Measurements from ENCODE around the gene ENDOD1.

Gene ENDOD1

GRCh38 chr11:95050595-95051202 is 38.9 kb upstream of the ENDOD1 start:
- ChIA-PET POLR2A (no interaction called here), CTCF (interaction anchor here (1.4 kb wide), 1 partner anchor 17 kb away, joined by 5 read pairs; no protein-coding TSS in a partner anchor)
- DNase-seq (ENCODE audit: extremely low spot score) = no peak
- TF ChIP-seq, protein P1, sequence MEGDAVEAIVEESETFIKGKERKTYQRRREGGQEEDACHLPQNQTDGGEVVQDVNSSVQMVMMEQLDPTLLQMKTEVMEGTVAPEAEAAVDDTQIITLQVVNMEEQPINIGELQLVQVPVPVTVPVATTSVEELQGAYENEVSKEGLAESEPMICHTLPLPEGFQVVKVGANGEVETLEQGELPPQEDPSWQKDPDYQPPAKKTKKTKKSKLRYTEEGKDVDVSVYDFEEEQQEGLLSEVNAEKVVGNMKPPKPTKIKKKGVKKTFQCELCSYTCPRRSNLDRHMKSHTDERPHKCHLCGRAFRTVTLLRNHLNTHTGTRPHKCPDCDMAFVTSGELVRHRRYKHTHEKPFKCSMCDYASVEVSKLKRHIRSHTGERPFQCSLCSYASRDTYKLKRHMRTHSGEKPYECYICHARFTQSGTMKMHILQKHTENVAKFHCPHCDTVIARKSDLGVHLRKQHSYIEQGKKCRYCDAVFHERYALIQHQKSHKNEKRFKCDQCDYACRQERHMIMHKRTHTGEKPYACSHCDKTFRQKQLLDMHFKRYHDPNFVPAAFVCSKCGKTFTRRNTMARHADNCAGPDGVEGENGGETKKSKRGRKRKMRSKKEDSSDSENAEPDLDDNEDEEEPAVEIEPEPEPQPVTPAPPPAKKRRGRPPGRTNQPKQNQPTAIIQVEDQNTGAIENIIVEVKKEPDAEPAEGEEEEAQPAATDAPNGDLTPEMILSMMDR (IDR thresholded peaks at IDR 0.05; ENCODE audit: control extremely low read depth, extremely low read depth, low read depth, missing control alignments) = no peak

DNA sequence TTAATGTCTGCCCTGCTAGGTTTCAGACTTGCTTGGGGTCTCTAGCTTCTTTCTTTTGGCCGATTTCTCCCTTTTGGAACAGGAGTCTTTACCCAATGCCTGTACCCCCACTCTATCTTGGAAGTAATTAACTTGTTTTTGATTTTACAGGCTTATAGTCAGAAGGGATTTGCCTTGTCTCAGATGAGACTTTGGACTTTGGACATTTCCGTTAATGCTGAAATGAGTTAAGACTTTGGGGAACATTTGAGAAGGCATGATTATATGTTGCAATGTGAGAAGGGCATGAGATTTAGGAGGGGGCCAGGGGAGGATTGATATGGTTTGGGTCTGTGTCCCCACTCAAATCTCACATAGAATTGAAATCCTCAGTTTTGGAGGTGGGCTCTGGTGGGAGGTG is 35.3 kb upstream of the ENDOD1 start:
- DNase-seq (ENCODE audit: extremely low spot score) = no peak

GRCh38 chr11:95055283-95055897 is 34.3 kb upstream of the ENDOD1 start:
- CTCF ChIA-PET = interaction anchor here (5.4 kb wide), 1 partner anchor 14 kb away, joined by 56 read pairs; the partner anchor contains the start of gene SRSF8
- DNase-seq (ENCODE audit: extremely low spot score) = peak; percentile 35
- TF ChIP-seq, protein P1 (IDR thresholded peaks at IDR 0.05; ENCODE audit: control extremely low read depth, extremely low read depth, low read depth, missing control alignments) = no peak
- POLR2A ChIA-PET = no interaction called here

More for the DNA sequence above, 35.3 kb upstream of the ENDOD1 start:
- TF ChIP-seq, protein P1 (IDR thresholded peaks at IDR 0.05; ENCODE audit: control extremely low read depth, extremely low read depth, low read depth, missing control alignments) = no peak
- POLR2A ChIA-PET = interaction anchor here (1.4 kb wide), 1 partner anchor 13 kb away, joined by 4 read pairs; the partner anchor contains the start of gene SRSF8
- CTCF ChIA-PET = interaction anchor here (0.9 to 1.6 kb wide), 3 partner anchors 13 to 39 kb away, joined by 3 to 4 read pairs (median 3); partner anchors contain the start of gene SRSF8

- no peak for DNase-seq (ENCODE audit: extremely low spot score)
- TF ChIP-seq, protein P1 (IDR thresholded peaks at IDR 0.05; ENCODE audit: control extremely low read depth, extremely low read depth, low read depth, missing control alignments) = no peak
- ChIA-PET POLR2A (interaction anchor here (1.7 kb wide), 1 partner anchor 9 kb away, joined by 5 read pairs; the partner anchor contains the start of gene SRSF8), CTCF (interaction anchor here (1.1 to 5.4 kb wide), 2 partner anchors 11 to 17 kb away, joined by 3 to 56 read pairs; partner anchors contain the start of gene SRSF8)
Measured at GRCh38 chr11:95057959-95058358, 31.7 kb upstream of the ENDOD1 start.

- TF ChIP-seq, protein P1 (IDR thresholded peaks at IDR 0.05; ENCODE audit: control extremely low read depth, extremely low read depth, low read depth, missing control alignments) = no peak
- DNase-seq (ENCODE audit: extremely low spot score) = no peak
- ChIA-PET CTCF (interaction anchor here (5.4 kb wide), 1 partner anchor 11 kb away, joined by 56 read pairs; the partner anchor contains the start of gene SRSF8), POLR2A (interaction anchor here (1.7 kb wide), 1 partner anchor 9 kb away, joined by 5 read pairs; the partner anchor contains the start of gene SRSF8)
Measured at GRCh38 chr11:95058621-95059020, 31.0 kb upstream of the ENDOD1 start.

DNA sequence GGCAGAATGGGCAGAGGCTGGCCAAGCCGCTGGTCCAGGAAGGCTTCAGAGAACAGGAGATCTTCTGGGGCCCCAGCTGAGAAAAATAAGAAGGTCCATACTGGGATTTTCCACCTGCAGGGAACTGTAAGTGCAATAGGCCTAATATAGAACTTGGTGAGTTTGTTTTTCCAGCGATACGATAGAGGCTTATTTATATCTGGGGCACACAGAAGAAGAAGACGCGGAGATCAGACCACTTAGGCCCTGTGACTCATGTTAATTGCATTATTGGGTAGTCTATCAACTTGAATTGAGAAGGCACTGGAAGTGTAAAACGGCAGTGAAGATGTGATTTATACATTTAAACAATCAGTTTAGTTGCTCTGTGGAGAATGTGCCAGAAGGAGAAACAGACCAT is 30.6 kb upstream of the ENDOD1 start:
- DNase-seq (ENCODE audit: extremely low spot score) = no peak
- TF ChIP-seq, protein P1 (IDR thresholded peaks at IDR 0.05; ENCODE audit: control extremely low read depth, extremely low read depth, low read depth, missing control alignments) = no peak
- ChIA-PET CTCF (interaction anchor here (0.8 to 5.4 kb wide), 2 partner anchors 10 to 46 kb away, joined by 3 to 56 read pairs; partner anchors contain the start of gene SRSF8), POLR2A (no interaction called here)

All from GM10248 (cell line).